Activated gamma-delta T cell treated with Interleukin-2 at 50 U/mL for 16 hours (primary cell): Measurements from ENCODE around the gene KIF22.
"Not testable (repeated sequence)": the region's sequence is repeated elsewhere in the genome, so short reads cannot be mapped to it uniquely, and the experiment has no call there.

Experiments
- DNase-seq: peaks from one replicate; pipeline ENCODE4 v3.0.0-alpha.2; 2020

The KIF22 gene

DNA sequence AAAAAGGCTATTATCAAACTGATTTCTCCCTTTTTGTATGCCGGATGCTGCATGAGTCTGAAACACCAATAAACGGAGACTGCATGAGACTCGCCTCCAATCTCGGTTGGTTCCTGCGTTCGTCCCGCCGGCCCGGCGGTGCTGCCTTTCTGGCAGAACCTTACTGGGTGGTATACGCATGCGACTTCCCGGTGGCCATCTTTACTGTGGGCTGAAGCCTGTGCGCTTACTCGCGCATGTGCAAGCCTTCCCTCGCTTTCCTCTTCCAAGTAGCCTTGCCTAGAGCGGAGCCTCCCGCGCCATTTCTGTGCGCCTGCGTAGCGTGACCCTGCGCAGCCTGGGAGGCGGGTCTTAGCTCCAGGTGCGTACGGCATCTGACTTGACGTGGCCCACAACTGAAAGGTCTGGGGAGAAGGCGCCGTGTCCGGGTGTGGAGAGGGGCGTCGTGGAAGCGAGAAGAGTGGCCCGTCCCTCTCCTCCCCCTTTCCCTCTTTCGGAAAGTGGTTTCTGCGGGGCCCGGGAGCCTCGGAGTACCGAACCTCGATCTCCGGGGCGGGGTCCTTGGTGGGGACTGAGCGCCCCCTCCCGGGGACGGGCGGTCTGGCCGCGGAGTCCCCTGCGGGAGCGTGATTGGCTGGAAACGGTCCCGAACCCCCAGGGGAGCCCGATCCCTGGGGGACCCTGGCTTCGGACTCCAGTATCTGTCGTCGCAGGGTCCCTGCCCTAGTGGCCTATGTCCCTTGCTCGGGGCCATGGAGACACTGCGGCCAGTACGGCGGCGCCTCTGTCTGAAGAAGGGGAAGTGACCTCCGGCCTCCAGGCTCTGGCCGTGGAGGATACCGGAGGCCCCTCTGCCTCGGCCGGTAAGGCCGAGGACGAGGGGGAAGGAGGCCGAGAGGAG lies 25.5 kb downstream of the KIF22 start, which contains the start of gene PAGR1:
Gene PAGR1, plus strand, starts transcription at position 360 of the 901 bp plus-strand sequence. Its CDS starts 374 bp downstream, at position 734.
- peak; percentile 97 for DNase-seq

DNA sequence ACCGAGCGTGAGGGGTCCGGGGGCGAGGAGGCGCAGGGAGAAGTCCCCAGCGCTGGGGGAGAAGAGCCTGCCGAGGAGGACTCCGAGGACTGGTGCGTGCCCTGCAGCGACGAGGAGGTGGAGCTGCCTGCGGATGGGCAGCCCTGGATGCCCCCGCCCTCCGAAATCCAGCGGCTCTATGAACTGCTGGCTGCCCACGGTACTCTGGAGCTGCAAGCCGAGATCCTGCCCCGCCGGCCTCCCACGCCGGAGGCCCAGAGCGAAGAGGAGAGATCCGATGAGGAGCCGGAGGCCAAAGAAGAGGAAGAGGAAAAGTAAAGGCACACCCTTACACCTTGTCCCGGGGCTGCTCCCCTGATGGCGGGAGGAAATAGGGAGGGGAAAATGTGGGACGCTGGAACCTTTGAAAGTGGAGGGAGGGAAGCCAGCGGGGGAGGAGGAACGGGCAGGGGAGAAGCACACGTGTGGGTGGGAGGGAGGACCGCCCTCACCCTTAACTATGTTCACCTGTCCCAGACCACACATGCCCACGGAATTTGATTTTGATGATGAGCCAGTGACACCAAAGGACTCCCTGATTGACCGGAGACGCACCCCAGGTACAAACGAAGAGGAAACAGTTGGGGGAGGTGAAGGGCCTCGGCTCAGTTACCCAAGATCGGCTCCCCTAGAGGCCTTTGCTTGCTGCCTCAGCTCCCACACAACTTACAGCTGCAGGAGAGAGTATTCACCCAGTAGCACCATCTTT lies 26.3 kb downstream of the KIF22 start:
- peak; percentile 44 for DNase-seq

GRCh38 chr16:29818082-29818481 lies 27.5 kb downstream of the KIF22 start:
- DNase-seq = no peak

- no peak for DNase-seq
These were observed 29.0 kb downstream of the KIF22 start for GRCh38 chr16:29819506-29819905.

DNA sequence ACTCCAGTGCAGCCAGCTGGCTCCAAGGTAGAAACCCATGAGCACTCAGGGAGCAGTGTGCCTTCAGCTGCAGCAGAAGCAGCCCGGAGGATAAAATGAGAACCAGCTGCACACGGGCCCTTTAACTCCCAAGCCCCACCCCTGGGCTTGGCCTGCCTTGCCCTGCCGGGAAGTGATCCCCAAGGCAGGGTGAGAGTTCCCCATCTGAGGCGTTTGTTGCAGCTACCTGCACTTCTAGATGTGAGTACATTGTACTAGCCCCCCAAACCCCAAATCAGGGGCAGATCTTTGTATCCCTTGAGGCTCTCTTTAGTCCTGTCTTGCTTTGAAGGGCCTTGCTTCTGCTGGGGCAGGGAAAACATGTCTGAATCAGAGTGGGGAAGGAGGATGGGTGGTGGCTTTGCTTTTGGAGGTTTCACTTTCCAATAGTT lies 29.7 kb downstream of the KIF22 start, which contains the start of gene MVP:
Gene MVP, plus strand, starts transcription at position 192 of the 431 bp plus-strand sequence. CDS start 10,088 bp downstream, outside the sequence.
- DNase-seq = peak; percentile 31

- DNase-seq = peak; percentile 33
These were observed 30.4 kb downstream of the KIF22 start for GRCh38 chr16:29820730-29821642.

DNA sequence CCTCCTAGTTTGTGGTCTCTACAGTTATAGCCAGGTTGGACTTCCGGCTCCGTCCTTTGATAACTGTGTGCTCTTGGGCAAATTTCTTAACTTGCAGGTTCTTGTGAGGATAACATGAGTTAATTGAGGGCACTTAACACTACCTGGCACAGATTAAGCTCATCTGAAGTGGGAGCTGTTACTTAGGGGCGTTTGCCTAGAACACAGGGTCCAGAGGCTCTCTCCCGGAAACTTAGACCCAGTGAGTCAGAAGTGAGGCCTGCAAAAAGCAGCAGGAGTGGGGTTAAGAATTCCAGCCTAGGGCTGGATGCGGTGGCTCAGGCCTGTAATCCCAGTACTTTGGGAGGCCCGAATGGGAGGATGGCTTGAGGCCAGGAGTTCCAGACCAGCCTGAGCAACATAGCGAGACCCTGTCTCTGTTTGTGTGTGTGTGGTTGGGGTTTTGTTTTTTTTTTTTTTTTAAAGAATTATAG lies 31.1 kb downstream of the KIF22 start:
- no peak for DNase-seq

DNA sequence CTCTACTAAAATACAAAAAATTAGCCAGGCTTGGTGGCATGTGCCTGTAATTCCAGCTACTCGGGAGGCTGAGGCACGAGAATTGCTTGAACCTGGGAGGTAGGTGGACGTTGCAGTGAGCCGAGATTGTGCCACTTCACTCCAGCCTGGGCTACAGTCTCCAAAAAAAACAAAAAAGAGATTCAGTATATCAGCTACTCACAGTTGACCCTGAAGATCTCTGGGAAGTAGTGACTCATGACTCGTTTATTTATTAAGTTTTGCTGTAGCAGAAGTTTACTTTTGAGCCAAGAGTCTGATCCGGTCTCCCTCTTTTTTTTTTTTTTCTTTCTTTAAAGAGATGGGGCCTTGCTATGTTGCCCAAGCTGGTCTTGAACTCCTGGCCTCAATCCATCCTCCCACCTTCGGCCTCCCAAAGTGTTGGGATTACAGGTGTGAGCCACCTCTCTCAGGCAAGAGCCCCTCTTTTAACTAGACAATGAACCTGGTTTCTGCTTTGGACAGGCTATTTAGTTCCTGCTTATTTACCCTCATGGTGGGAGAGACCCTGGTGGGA lies 34.1 kb downstream of the KIF22 start:
- DNase-seq = no peak

DNA sequence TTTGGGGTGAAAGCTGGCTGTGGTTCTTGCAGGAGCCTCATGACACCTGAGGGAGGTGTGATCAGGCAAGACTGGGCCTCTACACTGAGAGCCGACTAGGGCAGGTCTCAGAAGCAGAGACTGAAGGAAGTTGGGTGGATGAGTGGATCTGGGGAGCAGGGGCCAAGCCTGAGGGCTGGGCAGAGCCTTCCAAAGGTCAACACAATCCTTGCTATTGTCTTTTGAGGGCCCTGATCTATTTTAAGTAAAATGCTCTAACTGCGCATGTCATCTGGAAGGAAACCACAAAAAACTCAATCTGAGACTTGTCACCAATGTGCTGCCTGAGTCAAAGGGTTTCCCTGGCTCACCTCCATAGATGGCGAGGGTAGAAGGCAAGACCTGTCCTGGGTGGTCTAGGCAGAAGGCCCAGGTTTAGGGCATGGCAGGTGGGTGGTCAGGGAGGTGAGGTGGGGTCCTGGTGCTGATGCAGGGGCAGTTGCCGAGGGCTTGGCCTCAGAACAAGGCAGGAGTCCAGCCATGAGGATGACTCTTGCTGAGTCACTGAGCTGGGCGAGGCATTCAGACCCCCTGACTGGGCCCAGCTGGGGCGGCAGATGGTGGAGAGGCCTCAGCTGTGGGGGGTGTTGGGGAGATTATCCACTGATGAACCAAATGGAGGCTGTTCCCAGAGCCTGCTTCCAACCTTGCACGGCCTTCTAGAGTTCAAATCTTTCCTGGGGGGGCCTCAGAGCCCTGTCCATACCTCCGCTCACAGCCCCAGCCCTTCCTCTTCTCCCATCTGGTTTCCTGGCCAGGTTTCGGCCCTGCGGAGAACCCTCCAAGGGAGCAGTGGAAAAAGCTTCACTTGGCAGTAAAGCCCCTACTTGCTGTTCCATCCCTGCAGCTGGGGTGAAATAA lies 34.8 kb downstream of the KIF22 start:
- no peak for DNase-seq

- no peak for DNase-seq
These were observed 35.8 kb downstream of the KIF22 start for GRCh38 chr16:29826342-29826695.

DNA sequence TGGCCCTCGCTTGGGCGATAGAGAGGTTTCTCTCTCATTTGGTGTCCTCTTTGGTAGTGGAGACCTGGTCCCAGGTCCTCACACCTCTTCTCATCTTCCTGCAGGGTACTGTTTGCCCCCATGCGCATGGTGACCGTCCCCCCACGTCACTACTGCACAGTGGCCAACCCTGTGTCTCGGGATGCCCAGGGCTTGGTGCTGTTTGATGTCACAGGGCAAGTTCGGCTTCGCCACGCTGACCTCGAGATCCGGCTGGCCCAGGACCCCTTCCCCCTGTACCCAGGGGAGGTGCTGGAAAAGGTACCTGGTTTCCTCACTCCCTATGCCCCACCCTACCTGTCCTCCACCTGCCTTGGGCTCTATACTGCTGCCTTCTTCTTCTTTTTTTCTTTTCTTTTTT lies 40.2 kb downstream of the KIF22 start:
- DNase-seq = no peak

DNA sequence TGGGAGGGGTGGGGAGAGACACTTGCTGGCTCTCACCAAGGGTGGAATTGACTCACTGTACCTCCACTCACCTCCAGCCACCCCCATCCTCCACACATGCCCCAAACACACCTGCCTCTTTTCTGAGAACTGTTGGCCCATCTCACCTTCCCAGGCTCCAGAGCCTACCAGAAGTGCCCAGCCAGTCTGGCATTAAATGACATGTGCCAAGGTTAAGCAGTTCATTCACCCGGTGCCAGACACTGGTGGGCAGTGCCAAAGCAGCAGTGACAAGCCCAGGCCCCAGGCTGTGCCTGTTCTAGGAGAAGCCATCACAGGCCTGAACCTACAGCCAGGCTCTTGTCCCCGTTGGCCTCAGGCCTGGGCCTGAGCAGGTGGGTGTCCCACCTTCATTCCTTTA lies 40.9 kb downstream of the KIF22 start:
- DNase-seq = no peak

- DNase-seq = not testable (repeated sequence)
These were observed 42.7 kb downstream of the KIF22 start for GRCh38 chr16:29833219-29833618.

GRCh38 chr16:29834079-29834478 lies 43.5 kb downstream of the KIF22 start:
- DNase-seq = no peak

DNA sequence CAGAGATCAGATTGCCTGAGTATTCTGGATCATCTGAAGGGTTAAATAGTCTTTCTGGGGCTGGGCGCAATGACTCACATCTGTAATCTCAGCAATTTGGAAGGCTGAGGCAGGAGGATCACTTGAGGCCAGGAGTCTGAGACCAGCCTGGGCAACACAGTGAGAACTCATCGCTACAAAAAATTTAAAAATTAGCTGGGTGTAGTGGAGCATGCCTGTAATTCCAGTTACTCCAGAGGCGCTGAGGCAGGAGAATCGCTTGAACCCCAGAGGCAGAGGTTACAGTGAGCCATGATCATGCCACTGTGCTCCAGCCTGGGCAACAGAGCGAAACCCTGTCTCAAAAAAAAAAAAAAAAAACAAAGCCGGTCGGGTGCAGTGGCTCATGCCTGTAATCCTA lies 45.4 kb downstream of the KIF22 start:
- DNase-seq = no peak

DNA sequence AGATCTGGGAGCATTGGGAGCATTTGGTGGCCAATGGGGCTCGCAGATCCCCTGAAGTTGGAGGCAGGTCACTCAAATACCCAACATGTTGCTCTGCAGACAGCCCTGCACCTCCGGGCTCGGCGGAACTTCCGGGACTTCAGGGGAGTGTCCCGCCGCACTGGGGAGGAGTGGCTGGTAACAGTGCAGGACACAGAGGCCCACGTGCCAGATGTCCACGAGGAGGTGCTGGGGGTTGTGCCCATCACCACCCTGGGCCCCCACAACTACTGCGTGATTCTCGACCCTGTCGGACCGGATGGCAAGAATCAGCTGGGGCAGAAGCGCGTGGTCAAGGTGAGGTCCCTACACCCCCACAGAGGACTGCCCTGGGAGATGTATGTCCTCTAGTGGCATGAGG lies 46.1 kb downstream of the KIF22 start:
- DNase-seq = no peak

GRCh38 chr16:29837841-29838240 lies 47.3 kb downstream of the KIF22 start:
- DNase-seq = no peak

DNA sequence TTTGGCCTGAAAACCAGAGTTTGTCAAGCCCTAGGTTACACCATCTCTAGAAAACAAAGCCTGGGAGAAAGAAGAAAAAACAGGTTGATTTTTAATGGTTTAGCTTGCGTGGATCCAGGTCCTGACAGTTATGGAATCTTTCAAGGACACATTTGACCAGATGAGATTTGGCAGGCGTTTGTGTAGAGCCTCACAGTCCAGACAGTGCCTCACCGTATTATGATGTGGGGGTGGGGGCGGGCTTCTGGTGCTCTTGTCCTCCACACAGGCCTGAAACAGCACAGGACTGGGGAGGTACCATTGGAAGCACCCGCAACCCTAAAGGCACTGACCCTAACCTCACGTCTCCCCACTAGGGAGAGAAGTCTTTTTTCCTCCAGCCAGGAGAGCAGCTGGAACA lies 49.3 kb downstream of the KIF22 start:
- no peak for DNase-seq

DNA sequence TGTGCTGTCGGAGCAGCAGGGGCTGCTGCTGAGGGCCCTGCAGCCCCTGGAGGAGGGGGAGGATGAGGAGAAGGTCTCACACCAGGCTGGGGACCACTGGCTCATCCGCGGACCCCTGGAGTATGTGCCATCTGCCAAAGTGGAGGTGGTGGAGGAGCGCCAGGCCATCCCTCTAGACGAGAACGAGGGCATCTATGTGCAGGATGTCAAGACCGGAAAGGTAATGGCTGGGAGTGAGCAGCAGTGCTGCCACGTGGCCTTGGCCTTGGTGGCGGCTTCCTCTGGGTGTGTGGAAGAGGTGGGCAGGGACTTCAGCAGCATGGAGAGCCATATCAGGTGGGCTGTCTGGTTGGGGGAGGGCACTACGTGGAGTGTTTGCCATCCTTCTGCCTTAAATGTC lies 49.7 kb downstream of the KIF22 start:
- DNase-seq = no peak

DNA sequence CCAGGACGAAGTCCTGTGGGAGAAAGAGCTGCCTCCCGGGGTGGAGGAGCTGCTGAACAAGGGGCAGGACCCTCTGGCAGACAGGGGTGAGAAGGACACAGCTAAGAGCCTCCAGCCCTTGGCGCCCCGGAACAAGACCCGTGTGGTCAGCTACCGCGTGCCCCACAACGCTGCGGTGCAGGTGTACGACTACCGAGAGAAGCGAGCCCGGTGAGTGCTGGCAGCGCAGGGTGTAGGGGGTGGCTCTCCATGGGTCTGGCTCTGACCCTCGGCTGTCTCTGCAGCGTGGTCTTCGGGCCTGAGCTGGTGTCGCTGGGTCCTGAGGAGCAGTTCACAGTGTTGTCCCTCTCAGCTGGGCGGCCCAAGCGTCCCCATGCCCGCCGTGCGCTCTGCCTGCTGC lies 51.1 kb downstream of the KIF22 start:
- DNase-seq = no peak

DNA sequence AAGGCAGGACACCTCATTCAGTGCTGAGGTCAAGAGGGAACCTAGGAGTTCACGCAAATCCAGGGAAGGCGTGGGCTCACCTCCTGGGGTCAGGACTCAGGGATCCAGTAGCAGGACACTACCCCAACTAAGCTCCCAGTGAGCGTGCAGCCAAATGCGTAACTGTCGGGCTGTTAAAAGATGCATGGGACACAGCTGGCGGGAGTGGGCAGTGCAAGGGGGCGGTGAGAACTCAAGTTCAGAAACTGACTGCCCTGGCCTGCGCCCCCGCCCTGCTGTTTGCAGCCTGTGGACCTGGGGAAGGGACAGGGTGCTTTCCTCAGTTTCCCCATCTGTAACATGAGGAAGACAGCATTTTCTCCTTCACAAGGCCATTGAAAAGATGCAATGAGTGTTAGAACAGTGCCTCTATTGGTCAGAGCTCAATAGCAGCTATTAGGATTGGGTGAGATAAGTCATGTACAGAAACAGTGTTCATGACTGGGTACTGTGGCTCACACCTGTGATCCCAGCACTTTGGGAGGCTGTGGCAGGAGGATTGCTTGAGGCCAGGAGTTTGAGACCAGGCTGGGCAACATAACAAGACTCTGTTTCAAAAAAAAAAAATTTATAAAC lies 52.3 kb downstream of the KIF22 start:
- no peak for DNase-seq
